ENCODE results near the gene PSMC2. TPM values are rescaled to one million over a fixed set of nuclear protein-coding genes. Genes with fewer than 3 reads are reported as not detected.

The PSMC2 gene
- total and polyA plus RNA-seq, 2 donors from 2014 or later = 98.8 to 115 TPM

GRCh38 chr7:103380395-103381191 lies 33.1 kb downstream of the PSMC2 start:
- Histone ChIP-seq H3K4me3 (ENCODE audit: low read length in 3 of 3) (no peak overlapping the region), H3K36me3 (ENCODE audit: control insufficient read depth in 2 of 3, insufficient read depth in 3 of 3, low read length in 3 of 3) (no peaks in the 10 kb centered on the region), H3K9ac (ENCODE audit: low read length in 3 of 3) (no peak overlapping the region), H3K27me3 (ENCODE audit: control insufficient read depth, insufficient read depth, low read length) (no peaks in the 10 kb centered on the region), H3K27ac (ENCODE audit: low read depth in 2 of 2, low read length in 2 of 2) (no peak overlapping the region), H3K9me3 (ENCODE audit: control insufficient read depth in 2 of 3, insufficient read depth in 1 of 3, low read length in 3 of 3) (no peaks in the 10 kb centered on the region), H3K4me1 (ENCODE audit: control insufficient read depth in 2 of 3, insufficient read depth in 2 of 3, low read depth in 1 of 3, low read length in 3 of 3) (no peaks in the 10 kb centered on the region)
- no peak for DNase-seq
- TF ChIP-seq CTCF (IDR thresholded peaks at IDR 0.05; ENCODE audit: borderline replicate concordance, extremely low read depth, insufficient read depth) = no peak
- FAIRE-seq = no peak
- intact Hi-C loops (cut with DNase I) = no loop called here

GRCh38 chr7:103381280-103382031 lies 34.0 kb downstream of the PSMC2 start:
- no peak for TF ChIP-seq CTCF (IDR thresholded peaks at IDR 0.05; ENCODE audit: borderline replicate concordance, extremely low read depth, insufficient read depth)
- H3K27me3 ChIP-seq (ENCODE audit: control insufficient read depth, insufficient read depth, low read length) = no peaks in the 10 kb centered on the region
- FAIRE-seq = no peak
- DNase-seq = no peak
- no peak overlapping the region for H3K9ac ChIP-seq (ENCODE audit: low read length in 3 of 3)
- no peak overlapping the region for H3K27ac ChIP-seq (ENCODE audit: low read depth in 2 of 2, low read length in 2 of 2)
- H3K4me1 ChIP-seq (ENCODE audit: control insufficient read depth in 2 of 3, insufficient read depth in 2 of 3, low read depth in 1 of 3, low read length in 3 of 3) = no peaks in the 10 kb centered on the region
- intact Hi-C loops (cut with DNase I) = no loop called here
- H3K9me3 ChIP-seq (ENCODE audit: control insufficient read depth in 2 of 3, insufficient read depth in 1 of 3, low read length in 3 of 3) = no peaks in the 10 kb centered on the region
- H3K36me3 ChIP-seq (ENCODE audit: control insufficient read depth in 2 of 3, insufficient read depth in 3 of 3, low read length in 3 of 3) = no peaks in the 10 kb centered on the region
- H3K4me3 ChIP-seq (ENCODE audit: low read length in 3 of 3) = no peak overlapping the region

GRCh38 chr7:103382032-103382402 lies 34.6 kb downstream of the PSMC2 start:
- no peak overlapping the region for H3K4me3 ChIP-seq (ENCODE audit: low read length in 3 of 3)
- no peaks in the 10 kb centered on the region for H3K9me3 ChIP-seq (ENCODE audit: control insufficient read depth in 2 of 3, insufficient read depth in 1 of 3, low read length in 3 of 3)
- H3K9ac ChIP-seq (ENCODE audit: low read length in 3 of 3) = no peak overlapping the region
- H3K36me3 ChIP-seq (ENCODE audit: control insufficient read depth in 2 of 3, insufficient read depth in 3 of 3, low read length in 3 of 3) = no peaks in the 10 kb centered on the region
- no peaks in the 10 kb centered on the region for H3K27me3 ChIP-seq (ENCODE audit: control insufficient read depth, insufficient read depth, low read length)
- TF ChIP-seq CTCF (IDR thresholded peaks at IDR 0.05; ENCODE audit: borderline replicate concordance, extremely low read depth, insufficient read depth) = no peak
- FAIRE-seq (no peak), DNase-seq (no peak)
- no peaks in the 10 kb centered on the region for H3K4me1 ChIP-seq (ENCODE audit: control insufficient read depth in 2 of 3, insufficient read depth in 2 of 3, low read depth in 1 of 3, low read length in 3 of 3)
- intact Hi-C loops (cut with DNase I) = no loop called here
- no peak overlapping the region for H3K27ac ChIP-seq (ENCODE audit: low read depth in 2 of 2, low read length in 2 of 2)

Data from kidney (tissue), 14 donors.